HG03575 (cell line): ENCODE data around the gene TMEM270.
"Not testable (repeated sequence)": the region's sequence is repeated elsewhere in the genome, so short reads cannot be mapped to it uniquely, and the experiment has no call there.

Source experiments
- ATAC-seq: cut with Tn5 transposase; IDR thresholded peaks from one replicate; pipeline ENCODE4 v1.9.1; 2021; ENCODE audit not compliant: unreplicated experiment, insufficient number of reproducible peaks, low FRiP score; ENCODE audit errors: extremely low read depth

The TMEM270 gene

DNA sequence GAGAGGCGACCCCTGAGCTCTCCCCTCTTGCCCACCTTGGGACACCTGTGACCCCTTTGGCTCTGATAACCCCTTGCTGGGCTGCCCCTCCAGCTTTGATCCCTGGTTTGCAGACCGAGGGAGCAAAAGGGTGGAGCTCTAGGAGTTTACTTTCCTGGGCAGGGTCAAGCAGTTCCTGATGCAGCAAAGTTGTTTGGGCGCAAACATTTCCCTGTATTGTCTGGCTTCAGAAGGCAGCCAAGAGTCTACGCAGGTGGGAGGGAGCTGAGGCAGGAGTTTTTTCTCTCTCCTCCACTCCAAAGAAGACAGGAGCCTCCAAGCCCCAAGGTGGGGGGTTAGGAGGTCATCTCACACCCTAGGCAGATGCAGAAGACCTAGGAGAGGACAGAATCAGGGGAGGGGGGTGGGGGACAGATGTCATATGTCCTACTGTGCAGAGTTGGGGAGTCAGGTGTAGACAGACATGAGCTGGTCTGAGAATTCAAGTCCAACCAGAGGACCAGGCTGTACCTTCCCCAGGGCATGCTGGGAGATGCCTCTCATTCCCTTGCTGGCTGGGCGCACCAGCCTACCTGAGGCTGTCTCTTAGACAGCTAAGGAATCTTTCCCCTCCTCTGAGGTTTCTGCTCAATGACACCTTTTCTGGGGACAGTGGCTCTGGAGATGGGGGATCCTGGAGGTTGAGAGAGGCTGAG is 20.5 kb downstream of the TMEM270 start:
- ATAC-seq, result no peak

DNA sequence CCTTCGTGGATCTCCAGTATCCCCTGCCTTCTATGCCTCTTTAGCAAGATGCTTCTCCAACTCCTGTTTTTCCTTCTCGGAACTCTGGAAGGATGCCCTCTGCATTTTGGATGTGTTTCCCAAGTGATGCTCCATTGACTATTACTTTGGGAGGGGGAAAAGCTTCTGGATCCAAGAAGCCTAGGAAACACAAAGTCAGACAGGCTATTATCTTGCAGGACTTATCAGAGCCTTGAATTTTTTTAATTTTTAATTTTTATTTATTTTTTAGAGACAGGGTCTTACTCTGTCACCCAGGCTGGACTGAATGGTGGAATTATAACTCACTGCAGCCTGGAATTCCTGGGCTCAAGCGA is 21.1 kb downstream of the TMEM270 start:
- ATAC-seq, result no peak

DNA sequence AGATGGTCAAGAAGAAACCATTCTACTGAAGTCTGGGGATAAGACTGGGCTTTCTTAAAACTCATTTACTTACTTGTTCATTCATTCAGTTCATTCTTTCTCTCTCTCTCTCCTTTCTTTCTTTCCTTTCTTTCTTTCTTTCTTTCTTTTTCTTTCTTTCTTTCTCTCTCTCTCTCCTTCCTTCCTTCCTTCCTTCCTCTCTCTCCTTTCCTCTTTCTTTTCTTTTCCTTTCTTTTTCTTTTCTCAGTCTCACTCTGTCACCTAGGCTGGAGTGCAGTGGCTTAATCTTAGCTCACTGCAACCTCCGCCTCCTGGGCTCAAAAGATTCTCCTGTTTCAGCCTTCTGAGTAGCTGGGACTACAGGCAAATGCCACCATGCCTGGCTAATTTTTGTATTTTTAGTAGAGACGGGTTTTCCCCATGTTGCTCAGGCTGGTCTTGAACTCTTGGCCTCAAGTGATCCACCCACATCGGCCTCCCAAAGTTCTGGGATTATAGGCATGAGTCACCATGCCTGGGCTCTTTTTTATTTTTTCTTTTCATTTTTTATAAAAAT is 24.0 kb downstream of the TMEM270 start:
- ATAC-seq, result not testable (repeated sequence)

DNA sequence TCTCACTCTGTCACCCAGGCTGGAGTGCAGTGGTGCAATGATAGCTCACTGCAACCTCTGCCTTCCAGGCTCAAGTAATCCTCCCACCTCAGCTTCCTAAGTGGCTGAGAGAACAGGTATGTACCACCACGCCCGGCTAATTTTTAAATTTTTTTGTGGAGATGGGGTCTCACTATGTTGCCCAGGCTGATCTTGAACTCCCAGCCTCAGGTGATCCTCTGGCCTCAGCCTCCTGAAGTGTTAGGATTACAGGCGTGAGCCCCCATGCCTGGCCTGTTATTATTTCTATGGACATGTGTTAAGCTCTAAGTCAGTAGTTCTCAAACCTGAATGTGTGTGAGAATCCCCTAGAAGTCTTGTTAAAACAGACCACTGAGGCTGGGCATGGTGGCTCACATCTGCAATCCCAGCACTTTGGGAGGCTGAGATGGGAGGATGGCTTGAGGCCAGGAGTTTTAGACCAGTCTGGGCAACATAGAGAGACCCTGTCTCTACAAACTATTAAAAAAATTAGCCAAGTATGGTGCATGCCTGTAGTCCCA is 24.5 kb downstream of the TMEM270 start:
- no peak for ATAC-seq

DNA sequence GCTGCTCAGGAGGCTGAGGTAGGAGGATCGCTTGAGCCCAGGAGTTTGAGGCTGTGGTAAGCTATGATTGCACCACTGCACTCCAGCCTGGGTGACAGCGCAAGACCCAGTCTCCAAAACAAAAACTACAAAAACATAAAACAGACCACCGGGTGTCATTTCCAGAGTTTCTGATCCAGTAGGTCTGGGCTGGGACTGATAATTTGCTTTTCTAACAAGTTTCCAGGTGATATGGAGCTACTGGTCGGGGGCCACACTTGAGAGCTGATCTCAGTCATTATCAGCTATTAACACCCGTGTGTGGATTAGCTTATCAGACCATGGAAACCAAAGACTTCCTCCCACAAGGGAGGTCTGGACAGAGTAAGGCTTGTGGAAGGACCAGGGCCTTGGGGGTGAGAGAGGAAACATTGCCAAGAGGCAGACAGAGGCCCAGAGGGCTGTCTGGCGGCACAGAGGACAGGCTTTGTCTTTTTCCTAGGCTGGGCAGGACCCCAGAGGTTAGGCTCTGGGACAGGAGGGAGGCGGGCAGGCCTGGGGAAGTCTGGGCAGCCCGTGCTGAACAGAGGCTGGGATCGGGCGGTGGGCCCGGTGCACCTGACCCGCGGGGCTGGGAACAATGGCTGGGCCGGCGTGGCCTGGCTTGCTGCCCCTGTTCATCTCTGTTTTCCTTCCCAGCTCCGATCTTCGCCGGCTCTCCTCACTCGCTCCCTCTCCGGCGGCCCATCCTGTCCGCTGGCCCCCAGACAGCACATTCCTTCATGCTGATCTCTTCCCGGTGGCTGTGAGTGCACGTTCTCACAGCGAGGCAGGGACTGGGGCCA is 25.2 kb downstream of the TMEM270 start:
- ATAC-seq, result no peak

DNA sequence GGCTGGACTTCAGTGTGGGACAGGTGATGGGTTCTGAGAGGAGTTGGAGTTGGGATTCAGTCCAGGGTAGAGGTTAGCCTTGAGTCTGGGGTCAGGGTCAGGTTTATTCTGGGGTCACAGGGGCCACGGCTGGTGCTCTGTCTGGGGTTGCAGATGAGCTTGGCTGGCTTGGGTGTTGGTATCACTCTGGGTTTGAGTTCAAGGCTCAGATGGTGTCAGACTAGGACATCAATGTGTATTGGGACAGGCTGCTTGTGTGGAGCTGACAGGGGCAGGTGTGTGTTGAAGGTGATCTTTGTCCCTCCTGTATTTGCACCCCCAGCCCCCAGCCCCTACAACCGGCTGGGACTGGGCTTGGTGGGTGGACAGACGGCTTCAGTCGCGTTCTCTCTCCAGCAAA is 26.8 kb downstream of the TMEM270 start:
- ATAC-seq, result no peak

DNA sequence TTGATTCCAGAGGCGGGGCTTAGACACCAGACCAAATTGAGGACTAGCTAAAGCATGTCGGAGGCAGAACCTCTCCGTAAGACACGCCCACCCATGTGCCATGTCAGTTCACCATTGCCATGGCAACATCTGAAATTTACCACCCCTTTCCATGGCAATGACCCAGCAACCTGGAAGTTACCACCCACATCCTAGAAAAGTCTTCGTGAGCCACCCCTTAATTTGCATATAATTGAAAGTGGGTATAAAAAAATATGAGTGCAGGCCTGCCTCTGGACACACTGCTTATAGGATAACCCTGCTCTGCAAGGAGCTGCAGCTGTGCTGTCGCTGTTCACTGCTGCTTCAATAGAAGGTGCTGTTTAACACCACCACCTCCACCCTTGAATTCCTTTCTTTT is 28.0 kb downstream of the TMEM270 start:
- no peak for ATAC-seq

DNA sequence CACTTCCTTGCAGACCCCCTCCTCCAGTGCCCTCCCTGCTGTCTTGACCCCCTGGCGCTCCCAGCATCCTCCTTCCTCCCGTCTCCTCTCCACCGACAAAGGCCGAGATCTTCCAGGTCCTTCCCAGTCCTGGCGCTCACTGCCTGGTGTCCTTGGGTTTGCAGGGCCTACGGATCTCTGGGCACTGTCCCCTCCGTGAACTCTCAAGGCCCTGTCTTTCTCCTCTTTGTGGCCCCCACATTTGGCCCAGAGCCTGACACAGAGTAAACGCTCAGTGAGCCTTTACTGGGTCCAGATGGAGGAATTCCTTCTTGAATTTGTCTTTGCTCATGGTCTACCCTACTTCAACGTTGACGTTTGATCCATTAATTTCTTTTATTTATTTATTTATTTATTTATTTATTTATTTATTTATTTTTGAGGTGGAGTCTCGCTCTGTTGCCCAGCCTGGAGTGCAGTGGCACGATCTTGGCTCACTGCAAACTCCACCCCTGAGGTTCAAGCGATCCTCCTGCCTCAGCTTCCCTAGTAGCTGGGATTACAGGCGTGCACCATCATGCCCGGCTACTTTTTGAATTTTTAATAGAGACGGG is 29.7 kb downstream of the TMEM270 start:
- ATAC-seq, result no peak

DNA sequence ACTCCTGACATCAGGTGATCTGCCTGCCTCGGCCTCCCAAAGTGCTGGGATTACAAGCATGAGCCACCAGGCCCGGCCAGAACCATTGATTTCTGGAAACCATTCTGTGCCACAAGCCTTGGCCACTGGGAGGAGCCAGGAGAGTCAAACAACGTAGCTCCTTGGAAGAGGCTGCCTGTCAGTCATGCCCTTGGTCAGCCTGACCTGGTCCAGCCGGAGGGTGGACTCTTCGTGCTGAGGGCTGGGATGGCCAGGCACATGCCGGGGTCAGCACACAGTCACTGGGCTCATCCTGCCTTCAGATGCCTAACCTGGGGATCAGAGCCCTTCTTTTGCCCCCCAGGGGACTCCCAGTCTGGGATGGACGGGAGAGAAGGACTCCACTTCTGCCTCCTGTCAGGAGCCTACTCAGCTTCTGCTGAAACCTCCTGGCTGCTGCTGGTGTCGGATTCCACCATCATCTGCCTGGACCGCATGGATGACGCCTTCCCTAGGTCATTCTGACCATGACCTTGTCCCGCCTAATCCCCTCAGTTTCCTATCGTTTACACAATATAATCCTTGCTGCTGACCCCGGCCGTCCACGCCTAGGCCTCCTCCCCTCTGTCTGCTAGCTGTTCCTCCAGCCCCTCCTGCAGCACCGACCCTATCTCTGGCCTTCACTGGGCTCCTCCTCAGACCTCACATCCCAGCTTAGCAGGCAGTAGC is 30.4 kb downstream of the TMEM270 start:
- no peak for ATAC-seq

DNA sequence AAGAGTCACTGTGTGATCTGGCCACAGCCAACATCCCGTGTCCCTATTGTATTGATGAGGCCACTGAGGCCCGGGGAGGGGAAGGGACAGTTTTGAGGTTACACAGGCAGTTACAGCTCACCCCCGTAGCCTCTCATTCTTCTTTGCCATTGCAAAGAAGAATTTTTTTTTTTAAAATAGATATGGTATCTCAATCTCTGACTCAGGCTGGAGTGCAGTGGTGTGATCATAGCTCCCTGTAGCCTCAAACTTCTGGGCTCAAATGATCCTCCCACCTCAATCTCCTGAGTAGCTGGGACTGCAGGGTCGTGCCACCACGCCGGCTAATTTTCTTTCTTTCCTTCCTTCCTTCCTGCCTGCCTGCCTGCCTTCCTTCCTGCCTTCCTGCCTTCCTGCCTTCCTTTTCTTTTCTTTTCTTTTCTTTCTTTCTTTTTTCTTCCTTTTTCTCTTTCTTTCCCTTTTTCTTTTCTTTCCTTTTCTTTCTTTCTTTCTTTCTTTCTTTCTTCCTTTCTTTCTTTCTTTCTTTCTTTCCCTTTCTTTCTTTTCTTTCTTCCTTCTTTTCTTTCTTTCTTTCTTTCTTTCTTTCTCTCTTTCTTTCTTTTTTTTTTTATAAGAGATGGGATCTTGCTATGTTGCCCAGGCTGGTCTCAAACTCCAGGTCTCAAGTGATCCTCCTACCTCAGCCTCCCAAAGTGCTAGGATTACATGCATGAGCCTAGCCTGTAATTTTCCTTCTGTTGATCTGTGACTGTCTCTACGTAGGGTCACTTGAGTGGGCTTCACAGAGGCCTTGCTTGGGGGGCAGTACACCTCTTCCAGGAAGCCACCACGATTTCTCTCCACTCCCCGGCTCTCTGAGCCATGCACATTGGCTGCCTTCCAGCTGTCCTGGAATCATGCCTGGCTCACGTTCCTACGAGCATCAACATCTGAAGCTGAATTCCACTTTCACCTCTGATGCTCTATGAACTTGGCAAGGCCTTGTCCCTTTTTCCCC is 31.3 kb downstream of the TMEM270 start:
- ATAC-seq, result no peak

DNA sequence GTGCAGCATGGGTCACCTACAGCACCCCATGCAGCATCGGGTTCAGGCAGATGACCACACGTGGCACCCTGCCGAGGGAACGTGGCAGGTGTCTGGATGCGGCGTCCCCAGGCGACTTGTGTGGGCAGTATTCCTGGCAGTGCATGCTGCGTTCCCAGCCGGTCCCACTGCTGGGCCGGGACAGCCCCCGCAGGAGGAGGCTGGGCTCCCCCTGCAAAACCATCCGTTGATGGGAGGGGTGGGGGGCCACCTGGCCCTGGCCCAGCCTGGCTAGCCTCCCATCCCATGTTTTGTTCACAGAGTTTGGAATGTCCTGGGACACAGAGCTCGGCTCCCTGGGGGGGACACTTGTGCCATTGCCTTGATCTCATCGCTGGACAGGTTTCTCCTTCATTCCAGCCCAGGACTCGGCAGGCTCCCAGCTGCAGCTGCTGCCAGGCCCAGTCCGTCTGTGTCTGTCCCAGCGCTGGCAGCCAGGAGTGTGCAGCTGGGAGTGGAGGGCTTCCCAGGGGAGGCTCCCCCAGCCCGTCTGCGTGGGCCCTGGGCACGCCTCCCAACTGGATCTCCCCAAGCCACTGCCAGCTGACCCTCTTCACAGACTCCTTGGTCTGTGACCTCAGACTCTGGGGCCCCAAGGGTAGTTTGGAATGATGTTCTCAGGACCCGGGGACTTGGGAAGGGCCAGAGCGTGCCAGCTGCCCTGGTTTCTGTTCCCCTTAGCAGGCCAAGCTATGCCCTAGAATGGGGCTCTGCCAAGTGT is 32.6 kb downstream of the TMEM270 start:
- no peak for ATAC-seq

DNA sequence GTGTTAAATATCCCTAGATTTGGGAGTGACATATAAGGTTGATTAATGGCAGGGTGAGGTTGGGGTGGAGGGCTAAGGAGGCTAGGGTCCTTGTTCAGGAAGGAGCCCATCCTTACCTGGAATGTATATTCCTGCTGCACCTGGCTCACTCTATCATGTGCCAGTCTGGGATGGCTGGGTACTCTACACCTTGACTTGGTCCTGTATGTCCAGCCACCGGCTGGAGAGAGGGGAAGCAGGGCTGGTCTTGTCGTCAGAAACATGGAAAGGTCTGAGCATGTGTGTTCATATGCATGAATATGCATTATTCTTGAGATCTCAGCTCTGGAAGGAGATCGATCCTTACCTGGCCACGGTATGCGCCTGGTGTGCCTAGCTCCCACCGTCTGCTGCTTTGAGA is 33.2 kb downstream of the TMEM270 start:
- no peak for ATAC-seq

DNA sequence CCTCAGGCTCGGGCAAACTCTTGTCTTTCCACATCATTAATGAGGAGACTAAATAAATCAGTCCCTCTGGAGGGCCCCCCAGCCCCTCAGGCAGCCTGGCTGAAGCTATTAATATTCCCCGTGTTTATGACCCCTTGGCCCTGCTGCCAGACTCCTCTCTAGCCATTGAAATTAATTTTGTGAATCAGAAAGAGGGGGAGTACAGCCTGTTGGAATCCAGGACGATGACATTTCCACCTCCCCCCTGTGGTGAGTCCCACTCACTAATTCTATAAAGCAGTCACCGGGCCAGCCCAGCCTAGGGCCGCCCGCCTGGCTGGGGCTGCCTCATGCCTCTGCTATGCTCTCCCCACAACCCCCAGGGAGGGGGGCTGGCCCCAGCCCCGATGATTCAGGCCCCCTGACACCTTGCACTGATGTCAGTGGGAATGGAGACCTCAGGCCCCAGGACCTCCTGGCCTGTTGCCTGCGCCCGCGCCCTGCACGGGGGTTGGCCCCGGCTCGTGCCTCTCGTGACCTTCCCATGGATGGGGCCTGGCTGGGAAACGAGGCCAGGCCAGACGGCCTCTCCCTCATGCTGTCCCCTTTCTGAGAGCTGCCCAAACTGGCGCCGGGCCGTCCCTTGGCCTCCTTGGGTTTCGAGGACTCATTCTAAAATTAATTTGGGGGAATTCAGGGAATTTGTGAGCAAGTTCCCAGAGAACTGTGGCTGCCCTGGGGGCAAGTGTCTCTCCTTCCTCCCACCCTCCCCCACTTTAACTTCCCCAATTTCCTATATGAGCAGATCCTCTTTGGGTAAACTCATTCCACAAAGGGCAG is 34.0 kb downstream of the TMEM270 start:
- ATAC-seq, result no peak

DNA sequence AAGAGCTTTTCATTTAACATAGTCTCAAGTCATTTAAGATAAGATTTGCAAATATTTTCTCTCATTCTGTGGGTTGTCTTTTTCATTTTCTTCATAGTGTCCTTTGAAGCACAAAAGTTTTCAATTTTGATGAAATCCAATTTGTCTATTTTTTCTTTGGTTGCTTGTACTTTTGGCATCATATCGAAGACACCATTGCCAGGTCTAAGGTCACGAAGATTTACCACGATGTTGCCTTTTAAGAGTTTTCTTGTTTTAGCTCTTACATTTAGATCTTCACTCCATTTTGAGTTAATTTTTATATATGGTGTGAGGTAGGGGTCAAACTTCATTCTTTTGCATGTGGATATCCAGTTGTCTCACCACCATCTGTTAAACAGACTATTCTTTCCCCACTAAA is 34.7 kb downstream of the TMEM270 start:
- ATAC-seq, result no peak

DNA sequence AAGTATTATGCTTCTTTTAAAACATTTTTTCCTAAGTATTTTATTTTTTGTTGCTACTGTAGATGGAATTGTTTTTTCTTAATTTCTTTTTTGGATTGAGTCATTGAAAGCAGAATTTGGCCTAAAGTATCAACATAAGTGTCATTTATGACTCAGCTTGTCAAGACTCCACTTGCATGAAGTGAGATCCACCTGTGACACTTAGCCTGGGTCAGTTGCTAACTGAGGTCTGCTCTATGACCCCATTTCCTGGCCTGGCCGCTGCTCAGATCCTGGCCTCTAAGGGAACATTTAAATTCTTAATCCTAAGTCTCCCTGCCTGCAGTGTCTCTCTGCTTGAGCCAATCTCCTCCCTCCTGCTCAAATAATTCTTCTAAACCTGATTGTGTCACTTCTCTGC is 35.5 kb downstream of the TMEM270 start:
- no peak for ATAC-seq

DNA sequence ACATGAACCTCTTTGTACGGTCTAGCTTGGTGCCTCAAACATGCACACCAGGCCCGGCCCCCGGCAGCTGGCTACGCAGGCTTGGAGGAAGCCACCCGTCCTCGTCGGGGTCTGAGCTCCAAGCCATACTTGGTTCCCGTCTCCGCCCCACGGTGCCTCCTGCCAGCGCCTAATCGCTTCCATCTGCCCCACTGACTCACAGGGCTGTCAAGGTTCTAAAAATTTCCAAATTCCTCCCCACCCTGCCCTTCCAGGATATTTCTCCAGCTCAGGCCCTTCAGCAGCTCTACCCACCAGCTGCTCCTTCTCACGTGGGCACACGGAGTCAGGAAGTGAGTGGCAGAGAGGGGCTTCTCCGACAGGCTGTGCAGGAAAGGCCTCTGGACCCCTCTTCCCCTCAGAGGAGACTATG is 38.8 kb downstream of the TMEM270 start:
- ATAC-seq, result no peak

DNA sequence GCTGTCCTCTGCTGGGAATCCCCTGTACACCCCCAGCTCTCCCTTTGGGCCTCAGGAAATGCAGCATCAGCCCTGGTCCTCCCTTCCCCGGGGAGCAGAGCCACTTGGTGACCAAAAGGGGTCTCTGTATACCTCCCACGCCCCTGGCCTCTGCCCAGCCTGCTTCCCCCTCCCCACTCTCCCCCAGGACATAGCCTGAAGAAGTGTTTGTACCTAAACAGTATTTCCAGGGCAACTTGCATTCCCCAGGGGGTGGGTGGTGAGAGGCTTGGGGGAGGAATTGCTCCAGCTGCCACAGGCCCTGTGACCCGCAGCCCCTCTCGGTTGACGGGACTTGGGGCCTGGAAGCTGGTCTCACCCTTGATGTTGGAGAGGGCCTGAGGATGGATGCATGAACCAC is 39.3 kb downstream of the TMEM270 start:
- no peak for ATAC-seq
